NK-92 treated with Interleukin-12 subunit alpha and Interleukin-12 subunit beta, amount 100 ng/mL, for 24 hours (cell line): Measurements from ENCODE around the gene ST3GAL4.
"Not testable (repeated sequence)": the region's sequence is repeated elsewhere in the genome, so short reads cannot be mapped to it uniquely, and the experiment has no call there.

ENCODE experiments used
- DNase-seq: peaks from one replicate; lab custom pipeline; 2025; lab: John Stamatoyannopoulos, UW

ST3GAL4 gene

GRCh38 chr11:126346586-126346940, 8.9 kb upstream of the ST3GAL4 start:
- no peak for DNase-seq

DNA sequence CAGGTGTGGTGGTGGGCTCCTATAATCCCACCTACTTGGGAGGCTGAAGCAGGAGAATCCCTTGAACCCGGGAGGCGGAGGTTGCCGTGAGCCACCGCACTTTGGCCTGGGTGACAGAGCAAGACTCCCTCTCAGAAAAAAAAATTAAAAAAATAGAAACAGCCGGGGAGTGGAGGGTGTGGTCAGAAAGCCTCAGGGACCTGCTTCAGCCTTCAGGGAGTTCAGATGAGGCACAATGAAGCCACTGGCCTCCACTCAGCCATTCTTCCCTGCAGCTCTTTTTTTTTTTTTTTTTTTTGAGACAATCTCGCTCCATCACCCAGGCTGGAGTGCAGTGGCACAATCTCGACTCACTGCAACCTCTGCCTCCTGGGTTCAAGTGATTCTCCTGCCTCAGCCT, 8.5 kb upstream of the ST3GAL4 start:
- DNase-seq = not testable (repeated sequence)

DNA sequence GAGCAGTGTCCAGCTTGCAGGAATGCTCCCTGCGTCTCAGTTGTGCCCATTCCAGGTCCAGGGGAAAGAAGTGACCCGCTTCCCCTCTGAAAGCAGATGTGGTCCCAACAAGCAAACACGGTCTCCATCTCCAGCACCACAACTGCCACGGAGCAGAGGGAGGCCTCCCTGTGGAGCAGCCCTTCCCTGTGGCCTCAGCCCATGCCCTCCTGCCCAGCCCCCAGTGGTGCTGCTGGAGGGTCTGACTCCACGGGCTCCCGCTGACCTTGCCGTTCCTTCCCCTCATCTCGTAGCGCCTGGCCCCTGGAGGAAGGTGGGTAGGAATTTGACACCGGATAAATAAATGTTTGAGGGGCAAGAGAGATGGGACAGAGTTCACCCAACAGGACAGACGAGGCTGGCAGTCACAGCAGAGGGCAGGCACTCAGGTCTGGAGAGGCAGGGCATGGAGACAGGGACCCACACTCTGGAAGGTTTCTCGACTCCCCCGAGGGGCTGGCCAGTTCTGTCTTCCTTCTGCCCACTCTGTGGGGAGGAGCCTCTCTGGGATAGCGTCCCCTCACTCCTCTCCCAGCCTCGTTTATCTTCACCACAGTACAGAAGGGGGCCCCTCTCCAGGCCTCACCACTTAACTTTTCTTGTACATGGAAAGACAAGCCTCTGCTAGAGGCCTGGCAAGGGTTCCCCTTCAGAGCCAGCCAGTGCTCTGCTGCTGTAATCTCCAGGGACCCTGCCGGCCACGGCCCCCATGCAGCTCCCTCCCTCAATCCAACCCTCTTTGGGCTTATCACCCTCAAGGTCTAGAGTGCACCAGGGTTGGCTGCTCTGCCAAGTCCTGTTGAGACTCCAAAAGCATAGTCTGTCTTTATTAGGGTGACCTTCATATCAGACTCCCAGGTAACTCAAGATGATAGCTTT, 7.5 kb upstream of the ST3GAL4 start:
- no peak for DNase-seq

- DNase-seq = no peak
These were observed 6.5 kb upstream of the ST3GAL4 start for GRCh38 chr11:126348806-126349582.

- no peak for DNase-seq
These were observed 4.7 kb upstream of the ST3GAL4 start for GRCh38 chr11:126350836-126351235.

GRCh38 chr11:126352163-126352562, 3.3 kb upstream of the ST3GAL4 start:
- no peak for DNase-seq

DNA sequence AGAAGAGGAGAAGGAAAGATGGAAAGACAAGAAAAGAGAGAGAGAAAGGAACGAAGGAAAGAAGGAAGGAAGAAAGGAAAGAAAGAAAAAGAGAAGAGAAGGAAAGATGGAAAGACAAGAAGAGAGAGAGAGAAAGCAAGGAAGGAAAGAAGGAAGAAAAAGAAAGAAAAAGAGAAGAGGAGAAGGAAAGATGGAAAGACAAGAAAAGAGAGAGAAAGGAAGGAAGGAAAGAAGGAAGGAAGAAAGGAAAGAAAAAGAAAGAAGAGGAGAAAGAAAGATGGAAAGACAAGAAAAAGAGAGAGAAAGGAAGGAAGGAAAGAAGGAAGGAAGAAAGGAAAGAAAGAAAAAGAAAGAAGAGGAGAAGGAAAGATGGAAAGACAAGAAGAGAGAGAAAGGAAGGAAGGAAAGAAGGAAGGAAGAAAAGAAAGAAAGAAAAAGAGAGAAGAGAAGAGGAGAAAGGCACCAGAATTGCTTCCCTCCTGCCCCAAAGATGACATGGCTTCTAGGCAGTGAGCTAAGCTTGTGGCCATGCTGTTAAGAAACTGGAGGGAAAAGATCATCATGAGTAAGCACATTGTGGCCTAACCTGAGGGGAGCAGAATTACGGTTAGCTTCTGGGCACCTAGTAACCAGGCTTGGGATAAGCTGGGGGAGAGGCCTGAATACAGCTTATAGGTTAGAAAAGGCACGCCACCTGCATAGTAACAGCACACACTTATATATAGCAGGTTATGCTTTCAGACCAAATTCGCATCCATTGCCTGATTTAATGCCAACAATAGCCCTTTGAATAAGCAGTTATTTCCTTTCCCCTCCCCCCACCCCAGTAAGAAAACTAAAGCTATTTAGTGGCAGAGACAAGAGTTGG, 2.3 kb upstream of the ST3GAL4 start:
- DNase-seq = no peak

GRCh38 chr11:126354631-126355323, 709 bp upstream of the ST3GAL4 start:
- DNase-seq = no peak

DNA sequence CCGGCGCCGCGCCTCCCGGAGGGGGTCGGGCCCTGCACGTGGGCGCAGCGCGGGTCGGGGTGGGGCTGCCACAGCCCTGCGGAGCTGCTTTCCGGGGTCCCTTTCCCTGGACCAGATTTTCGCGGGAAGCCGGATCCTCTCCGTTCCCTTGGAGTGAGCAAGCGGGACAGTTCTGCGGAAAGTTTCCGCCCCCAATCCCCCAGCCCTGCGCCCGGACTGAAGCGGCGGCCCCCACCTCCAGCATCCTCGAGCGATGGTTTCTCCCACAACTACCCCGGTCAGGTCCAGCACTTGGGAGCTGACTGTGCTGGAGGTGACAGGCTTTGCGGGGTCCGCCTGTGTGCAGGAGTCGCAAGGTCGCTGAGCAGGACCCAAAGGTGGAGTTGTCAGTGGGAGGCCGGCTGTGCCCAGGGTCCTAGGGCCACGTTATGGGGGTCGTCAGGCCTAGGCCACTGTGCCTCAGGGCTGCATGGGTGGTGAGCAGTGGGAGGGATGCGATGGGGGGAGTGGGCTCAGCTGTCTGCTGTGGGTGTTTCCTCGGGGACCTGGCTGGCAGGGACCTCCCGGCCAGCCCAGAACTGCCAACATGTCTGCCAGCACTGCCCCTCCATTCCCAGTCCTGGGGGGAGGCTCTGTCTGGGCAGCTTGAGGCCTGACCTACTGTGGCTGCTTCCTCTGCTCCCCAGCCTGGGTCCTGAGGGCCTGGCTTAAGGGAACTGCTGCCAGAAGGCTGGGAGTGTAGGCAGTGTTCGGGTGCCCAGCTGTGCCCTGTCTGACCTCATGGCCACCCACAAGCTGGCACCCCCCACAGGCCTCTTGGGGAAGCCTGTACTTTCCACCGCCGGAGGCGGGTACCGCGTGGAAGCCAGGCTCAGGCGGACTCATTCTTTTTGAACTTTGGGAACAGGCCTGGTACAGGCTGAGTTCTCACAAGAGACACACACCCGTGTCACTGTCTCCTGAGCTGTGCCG, 726 bp downstream of the ST3GAL4 start:
- DNase-seq = no peak

GRCh38 chr11:126357055-126357962, 1.8 kb downstream of the ST3GAL4 start:
- DNase-seq = no peak

GRCh38 chr11:126357969-126358762, 2.7 kb downstream of the ST3GAL4 start:
- DNase-seq = no peak

GRCh38 chr11:126358763-126359160, 3.3 kb downstream of the ST3GAL4 start:
- no peak for DNase-seq

DNA sequence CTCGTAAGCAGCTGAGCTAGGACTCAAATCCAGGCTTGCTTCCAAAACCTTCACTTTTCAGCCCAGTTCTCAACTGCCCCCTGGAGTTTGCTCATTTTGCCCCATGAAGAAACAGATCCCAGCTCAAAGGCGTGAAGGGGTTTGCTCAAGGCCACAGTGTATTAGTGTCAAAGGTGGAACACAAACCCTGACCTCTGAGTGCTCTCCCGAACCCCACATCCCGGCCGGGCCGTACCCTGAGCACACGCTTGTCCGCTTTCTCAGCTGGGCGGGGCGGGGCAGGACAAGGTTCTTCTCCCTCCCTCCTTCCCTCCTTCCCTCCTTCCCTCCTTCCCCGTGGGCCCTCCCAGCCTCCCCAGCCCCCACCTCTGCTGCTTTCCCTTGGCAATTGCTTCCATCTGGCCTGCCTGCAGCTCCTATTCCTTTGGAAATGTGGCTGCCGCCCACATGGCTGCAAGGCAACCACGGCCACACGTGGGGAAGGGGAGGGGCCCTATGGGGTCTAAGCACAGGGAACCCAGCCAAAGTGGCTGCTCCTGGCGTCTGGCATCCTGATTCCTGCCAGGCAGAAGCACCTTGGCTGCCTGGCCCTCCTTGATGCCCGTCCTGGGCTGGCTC, 4.1 kb downstream of the ST3GAL4 start:
- no peak for DNase-seq

GRCh38 chr11:126360049-126360446, 4.6 kb downstream of the ST3GAL4 start:
- DNase-seq = no peak

GRCh38 chr11:126361400-126361799, 5.9 kb downstream of the ST3GAL4 start:
- DNase-seq = no peak

DNA sequence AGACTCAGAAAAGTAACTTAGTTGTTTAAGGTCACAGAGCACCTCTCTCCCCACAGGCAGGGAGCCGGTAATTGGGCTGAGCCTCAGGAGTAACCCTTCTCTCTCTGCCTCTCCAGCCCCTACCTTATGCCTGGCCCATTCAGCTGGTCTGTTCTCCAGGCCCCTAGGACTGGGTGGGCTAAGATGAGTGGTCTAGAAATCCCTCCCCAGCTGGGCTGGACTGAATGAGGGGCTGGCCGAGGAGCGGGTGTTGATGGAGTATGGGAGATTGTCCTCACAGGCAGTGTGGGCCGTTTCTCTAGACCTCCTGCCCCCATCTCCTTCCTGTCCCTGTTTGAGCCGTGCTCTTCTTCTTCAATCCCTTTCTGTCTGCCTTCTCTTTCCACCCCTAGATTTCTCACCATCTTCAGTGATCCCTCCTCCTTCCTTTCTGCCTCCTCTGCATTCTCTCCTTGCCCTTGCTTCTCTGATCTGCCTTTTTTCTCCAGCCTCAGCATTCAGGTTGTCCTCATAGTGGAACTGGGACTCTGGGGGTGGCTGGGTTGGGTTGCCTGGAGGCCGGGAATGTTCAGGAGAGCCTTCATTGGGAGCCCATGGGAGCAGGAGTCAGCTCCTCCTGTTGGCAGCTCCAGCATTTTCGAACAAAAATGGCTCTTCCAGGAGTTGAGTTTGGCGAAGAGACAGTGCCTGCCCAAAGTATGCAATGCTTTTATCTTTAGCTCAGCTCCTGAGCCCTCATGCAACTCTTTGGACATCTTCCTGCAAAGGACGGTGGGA, 7.6 kb downstream of the ST3GAL4 start:
- no peak for DNase-seq

GRCh38 chr11:126363706-126364248, 8.3 kb downstream of the ST3GAL4 start:
- DNase-seq = no peak
